Head of caudate nucleus (tissue), 42 donors: ENCODE results near the gene DLL4.
A peak's percentile ranks its signal among the peaks of the same experiment; 100 is the strongest.

Experiments
- DNase-seq, 42 donors: peaks; one replicate each; pipeline versions ENCODE4 v3.0.0 to v3.0.0-alpha.2; 2020 to 2021; ENCODE audit warnings: mixed read lengths in 7 of 42
- intact Hi-C: fragments of 100-400 bp; cut with DNase I; formaldehyde crosslinking; loops from one replicate; pipeline ENCODE4 v1.15.0; 2022

The DLL4 gene

DNA sequence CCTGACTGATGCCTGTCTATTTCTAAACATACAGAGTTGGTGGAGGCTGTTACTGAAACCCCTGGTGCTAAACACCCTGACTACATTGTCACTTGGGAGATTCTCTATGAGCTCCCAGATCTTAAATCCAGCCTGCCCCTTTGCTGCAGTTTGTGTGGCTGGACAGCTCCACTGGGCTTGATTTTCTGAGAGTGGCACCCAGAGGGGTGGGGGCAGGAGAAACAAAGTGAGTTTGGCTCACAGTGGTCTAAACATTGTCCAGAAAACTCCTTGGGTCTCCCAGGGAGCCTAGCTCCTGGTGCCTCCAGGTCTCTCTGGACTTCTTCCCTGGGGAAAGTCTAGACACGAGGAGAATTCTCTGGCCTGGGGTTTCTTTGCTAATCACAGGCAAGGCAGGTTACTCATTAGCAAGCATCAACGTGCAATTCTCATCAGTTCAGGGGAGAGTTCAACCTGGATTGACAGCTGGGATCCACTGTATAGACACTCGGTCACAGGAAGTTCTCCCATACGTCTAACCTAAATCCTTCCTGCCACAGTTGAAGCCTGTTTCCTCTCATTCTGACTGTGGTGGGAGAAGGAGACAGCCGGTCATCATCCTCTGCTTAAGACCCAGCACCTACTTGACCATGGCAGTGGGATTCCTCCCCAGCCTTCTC lies 7.1 kb upstream of the DLL4 start:
- no peak for DNase-seq
- intact Hi-C loops = no loop called here

DNA sequence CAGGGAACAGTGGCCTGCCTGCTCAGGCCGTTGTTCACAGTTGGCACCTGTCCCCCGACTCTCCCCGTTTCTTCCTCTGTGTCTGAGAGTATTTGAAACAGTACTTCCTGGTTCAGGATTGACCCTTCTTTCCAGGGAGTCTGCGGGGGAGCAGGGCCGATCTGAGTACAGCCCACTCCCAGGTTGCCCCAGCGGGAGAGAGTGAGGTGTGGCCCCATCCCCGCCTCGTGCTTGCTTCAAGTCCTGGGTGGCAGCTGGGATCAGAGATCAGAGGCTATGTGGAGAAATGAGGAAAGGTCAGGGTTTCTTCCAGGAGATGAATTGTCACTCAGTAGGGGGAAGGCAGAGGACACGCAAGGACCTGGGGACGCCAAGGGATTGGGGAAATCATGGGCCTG lies 6.5 kb upstream of the DLL4 start:
- intact Hi-C loops = no loop called here
- no peak for DNase-seq

DNA sequence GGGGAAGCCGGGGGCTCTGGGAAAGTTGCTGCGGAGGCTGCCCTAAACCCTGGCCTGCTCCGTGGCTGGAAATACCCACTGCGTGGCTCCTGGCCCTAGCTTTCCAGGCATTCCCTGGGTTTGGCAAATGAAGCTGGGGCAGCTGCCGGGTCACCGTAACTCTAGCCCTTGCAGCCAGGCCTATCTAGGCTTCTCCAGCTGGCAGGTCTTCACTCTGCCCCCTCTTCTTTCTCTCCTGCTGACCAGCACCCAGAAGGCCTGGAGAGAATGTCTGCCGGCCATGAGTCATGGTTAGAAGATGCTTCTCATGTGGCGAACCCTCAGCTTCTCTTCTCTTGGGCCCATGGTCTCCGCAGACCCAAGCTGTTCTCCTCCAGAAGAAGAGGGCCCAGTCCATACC lies 5.6 kb upstream of the DLL4 start:
- intact Hi-C loops = no loop called here
- no peak for DNase-seq

- intact Hi-C loops = no loop called here
- DNase-seq = no peak
Observed at GRCh38 chr15:40925495-40925862, 3.7 kb upstream of the DLL4 start.

DNA sequence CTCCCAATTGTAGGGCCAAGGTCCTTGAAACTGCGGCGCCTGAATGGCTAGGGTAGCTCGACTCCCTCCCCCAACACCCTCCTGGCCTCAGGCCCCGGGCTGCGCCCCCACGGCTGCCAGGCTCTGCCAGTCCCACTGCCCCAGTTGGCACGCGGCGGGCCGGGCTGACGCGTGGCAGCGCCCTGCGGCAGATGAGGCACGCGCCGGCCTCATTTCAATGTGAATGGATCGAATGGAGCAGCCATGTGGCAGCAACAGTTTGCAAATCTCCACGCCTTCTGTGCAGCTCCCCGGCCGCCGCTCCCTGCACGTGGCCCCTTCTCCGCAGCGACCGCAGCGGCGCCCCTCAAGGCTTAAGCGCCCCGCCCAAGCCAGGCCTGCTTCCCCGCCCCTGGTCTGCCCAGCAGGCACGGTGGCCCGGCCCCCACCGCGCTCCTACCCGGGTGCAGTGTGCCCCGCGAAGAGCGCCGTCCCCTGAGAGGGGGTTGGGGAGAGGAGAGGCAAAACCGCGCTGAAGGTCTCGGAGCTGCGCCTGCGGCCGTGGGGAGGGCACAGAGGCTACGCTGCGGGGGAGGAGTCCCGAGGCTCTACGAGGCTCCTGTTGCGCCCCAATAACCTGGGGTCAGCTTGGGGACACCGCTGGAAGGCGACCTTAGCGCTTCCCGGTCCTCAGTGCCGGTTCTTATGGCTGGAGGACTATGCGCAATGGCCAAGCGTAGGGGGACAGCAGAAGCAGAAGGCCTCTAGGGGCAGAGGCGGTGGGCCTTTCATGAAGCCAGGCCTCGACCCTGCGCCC lies 3.1 kb upstream of the DLL4 start:
- DNase-seq = peak in 19 of 42 donors; percentile 20 to 71 (median 46)
- intact Hi-C loops = no loop called here

GRCh38 chr15:40926659-40927494 lies 2.3 kb upstream of the DLL4 start:
- DNase-seq = no peak
- intact Hi-C loops = no loop called here

DNA sequence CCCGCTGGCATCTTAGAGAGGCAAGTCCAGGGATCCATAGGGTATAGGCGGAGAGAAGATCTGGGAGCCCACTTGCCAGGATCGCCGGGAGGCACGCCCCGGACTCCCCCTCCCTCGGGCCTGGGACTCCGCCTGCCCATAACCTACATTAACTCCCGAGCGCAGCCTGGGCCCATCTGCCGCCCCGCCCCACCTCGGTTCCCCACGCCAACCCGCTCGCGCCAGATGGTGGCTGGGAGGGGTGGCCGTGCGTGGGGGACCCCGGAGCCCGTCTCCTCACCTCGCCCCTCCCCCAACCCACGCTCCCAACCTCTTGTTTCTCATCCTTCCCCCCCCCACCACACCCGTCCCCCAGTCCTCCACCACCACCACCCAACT lies 1.7 kb upstream of the DLL4 start:
- intact Hi-C loops = no loop called here
- DNase-seq = no peak

DNA sequence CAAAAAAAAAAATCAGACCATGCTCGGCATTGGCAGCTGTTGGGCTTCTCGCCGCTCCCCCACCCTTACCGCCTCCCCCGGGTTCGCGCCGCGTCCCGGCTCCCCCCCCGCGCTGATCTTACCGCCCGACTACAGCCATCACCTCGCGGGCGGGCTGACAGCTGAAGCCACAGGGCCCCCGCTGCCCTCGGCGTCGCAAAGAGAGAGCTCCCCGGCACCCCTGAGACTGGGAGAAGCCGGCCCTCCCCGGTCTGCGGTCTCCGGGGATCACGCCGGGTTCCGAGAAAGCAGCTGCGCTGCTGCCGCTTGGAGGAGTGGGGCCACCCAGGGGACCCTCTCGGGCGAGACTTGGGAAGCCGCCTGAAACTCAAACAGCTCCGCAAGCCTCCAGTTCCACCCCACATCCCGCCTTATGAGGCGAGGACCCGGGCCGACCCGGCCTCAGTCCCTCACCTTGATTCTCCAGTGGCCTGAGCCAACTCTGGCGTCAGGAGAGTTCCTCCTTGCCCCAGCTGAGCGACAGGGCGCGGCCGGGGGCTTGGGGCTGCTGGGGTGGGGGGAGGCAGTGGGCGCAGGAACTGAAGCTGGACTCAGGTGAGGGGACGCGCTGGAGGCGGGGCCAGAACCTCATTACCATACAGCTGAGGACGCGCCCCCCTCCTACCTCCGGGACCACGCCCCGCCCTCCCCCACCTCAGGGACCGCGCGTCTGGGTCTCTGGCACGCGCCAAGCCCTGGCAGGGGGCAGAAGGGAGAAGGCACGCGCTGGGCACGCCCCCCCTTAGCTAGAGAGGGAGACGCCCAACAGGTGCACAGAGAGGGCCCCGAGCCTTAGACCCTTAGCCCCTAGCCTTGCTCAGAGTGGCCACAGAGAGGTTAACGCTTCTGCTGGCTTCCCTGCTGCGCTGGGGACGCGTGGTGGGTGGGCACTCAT lies 1.0 kb upstream of the DLL4 start:
- intact Hi-C loops = no loop called here
- no peak for DNase-seq

GRCh38 chr15:40929660-40930429 lies 705 bp downstream of the DLL4 start:
- DNase-seq = peak in 22 of 42 donors; percentile 24 to 71 (median 43)
- intact Hi-C loops = no loop called here

- intact Hi-C loops = no loop called here
- peak in 18 of 42 donors; percentile 16 to 67 (median 40) for DNase-seq
Observed at GRCh38 chr15:40930430-40931299, 1.5 kb downstream of the DLL4 start.

- intact Hi-C loops = no loop called here
- DNase-seq = no peak
Observed at GRCh38 chr15:40931300-40932142, 2.4 kb downstream of the DLL4 start.

DNA sequence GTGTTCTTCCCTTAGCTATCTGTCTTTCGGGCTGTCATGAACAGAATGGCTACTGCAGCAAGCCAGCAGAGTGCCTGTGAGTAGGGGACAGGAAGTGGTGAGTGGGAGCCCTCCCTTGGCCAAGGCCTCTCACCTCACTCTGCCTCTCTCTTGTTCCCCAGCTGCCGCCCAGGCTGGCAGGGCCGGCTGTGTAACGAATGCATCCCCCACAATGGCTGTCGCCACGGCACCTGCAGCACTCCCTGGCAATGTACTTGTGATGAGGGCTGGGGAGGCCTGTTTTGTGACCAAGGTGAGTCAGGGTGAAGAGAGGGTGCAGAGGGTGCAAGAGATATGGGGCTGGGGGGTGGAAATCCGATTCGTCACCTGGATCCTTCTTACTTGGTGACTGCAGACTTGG lies 3.0 kb downstream of the DLL4 start:
- DNase-seq = no peak
- intact Hi-C loops = no loop called here

DNA sequence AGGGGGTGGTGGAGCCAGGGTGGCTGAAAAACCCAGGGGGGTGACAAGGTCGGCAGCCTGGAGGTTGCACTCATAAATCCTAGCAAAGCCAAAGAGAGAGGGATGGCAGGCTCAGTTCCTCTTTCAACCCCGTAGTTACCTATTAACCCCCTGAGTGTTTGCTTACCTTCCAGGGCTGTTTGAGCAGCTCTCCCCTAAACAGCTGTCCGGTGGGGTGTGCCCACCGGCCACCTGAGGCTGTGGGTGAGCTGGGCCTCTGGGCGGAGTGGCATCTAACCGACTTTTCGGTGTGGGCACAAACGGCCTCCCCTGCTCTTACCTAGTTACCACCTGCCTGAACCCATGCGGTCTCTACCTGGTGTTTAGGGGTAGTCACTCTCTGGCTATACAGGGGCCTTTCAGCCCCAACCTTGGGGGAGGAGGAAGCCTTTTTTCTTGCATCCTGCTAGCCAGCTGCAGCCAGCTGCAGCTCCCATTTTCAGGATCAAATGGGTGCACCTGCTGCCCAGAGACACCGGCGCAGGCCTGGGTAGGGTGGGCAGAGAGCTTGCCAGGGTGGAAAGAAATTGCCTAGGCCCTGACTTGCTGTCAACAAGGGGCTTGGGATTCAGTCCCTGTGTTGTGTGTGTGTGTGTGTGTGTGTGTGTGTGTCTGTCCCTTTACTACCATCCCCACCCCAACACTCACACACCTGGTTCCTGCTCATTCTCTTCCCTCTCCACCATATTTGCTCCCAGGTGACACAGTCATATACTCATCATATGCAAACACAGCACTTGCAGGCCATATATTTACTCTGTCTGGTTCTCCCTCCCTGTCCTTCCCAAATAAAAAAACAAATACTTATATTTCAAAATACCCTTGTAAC lies 3.7 kb downstream of the DLL4 start:
- intact Hi-C loops = no loop called here
- DNase-seq = no peak

DNA sequence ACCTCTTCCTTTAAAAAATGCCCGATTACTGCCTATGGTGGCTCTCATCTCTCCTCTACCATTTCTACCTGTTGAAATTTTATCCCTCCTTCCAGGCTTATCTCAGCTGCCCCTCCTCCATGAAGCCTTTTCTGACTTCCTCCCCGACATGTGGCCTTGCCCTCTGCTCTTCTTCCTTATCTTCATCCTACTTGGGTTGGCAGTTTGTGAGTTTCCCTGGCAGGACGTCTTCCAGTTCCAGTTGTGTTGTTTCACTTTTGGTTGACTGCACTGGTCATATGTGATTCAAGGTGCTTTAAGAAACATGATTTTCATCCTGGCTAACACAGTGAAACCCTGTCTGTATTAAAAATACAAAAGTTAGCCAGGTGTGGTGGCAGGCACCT lies 4.4 kb downstream of the DLL4 start:
- DNase-seq = no peak
- intact Hi-C loops = no loop called here

DNA sequence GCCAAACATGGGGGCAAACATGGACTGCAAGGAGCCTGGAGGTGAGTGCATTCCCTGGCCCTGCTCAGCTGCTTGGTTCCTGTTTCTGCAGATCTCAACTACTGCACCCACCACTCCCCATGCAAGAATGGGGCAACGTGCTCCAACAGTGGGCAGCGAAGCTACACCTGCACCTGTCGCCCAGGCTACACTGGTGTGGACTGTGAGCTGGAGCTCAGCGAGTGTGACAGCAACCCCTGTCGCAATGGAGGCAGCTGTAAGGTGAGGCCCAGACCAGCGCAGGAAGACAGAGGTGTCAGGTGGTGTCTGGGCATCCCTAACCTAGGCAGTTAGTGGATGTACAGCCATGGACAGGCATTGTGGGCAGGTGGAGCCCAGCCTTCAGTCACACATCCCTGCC lies 5.3 kb downstream of the DLL4 start:
- DNase-seq = no peak
- intact Hi-C loops = no loop called here
